HEK293T (cell line): ENCODE data around the gene F8.
A peak's percentile ranks its signal among the peaks of the same experiment; 100 is the strongest.

Experiments
- CTCF ChIA-PET: fragments of 350-600 bp; formaldehyde crosslinking; extraction: SDS; loops from one replicate; lab custom pipeline; 2021; ENCODE audit warnings: antibody characterized with exemption, inconsistent platforms; lab: Yijun Ruan, JAX
- POLR2A ChIA-PET: fragments of 350-600 bp; formaldehyde crosslinking; extraction: SDS; loops from one replicate; lab custom pipeline; 2020; ENCODE audit warnings: antibody characterized with exemption, inconsistent platforms; lab: Yijun Ruan, JAX
- DNase-seq: peaks from one replicate; pipeline ENCODE4 v3.0.0; 2012; ENCODE audit warnings: mixed read lengths; ENCODE audit errors: extremely low spot score
- ARNT ChIP-seq: fragments of 450-650 bp; IDR thresholded peaks from 2 replicates; pipeline ENCODE4 v1.6.1; 2017; ENCODE audit warnings: mild to moderate bottlenecking
- BHLHE40 ChIP-seq: fragments of 450-650 bp; IDR thresholded peaks from 2 replicates; pipeline ENCODE4 v1.6.1; 2016; ENCODE audit warnings: mild to moderate bottlenecking, moderate library complexity, borderline replicate concordance
- CTBP1 ChIP-seq: fragments of 450-650 bp; IDR thresholded peaks from 2 replicates; pipeline ENCODE4 v1.6.1; 2016; ENCODE audit warnings: borderline replicate concordance
- ELF4 ChIP-seq: fragments of 450-650 bp; IDR thresholded peaks from 2 replicates; pipeline ENCODE4 v1.6.1; 2017; ENCODE audit warnings: antibody characterized with exemption
- FOXA1 ChIP-seq: fragments of 450-650 bp; IDR thresholded peaks from 2 replicates; pipeline ENCODE4 v1.6.1; 2016; ENCODE audit warnings: mild to moderate bottlenecking
- FOXK2 ChIP-seq: fragments of 450-650 bp; IDR thresholded peaks from 2 replicates; pipeline ENCODE4 v1.6.1; 2016; ENCODE audit warnings: mild to moderate bottlenecking
- FOXM1 ChIP-seq: fragments of 450-650 bp; IDR thresholded peaks from 2 replicates; pipeline ENCODE4 v1.6.1; 2017; ENCODE audit warnings: mild to moderate bottlenecking, borderline replicate concordance
- HDGF ChIP-seq: fragments of 450-650 bp; IDR thresholded peaks from 2 replicates; pipeline ENCODE4 v1.6.1; 2017; ENCODE audit warnings: antibody characterized with exemption, borderline replicate concordance
- L3MBTL2 ChIP-seq: fragments of 450-650 bp; conservative IDR thresholded peaks from 2 replicates; pipeline ENCODE4 v1.6.1; 2016; ENCODE audit warnings: mild to moderate bottlenecking
- LEF1 ChIP-seq: fragments of 450-650 bp; IDR thresholded peaks from 2 replicates; pipeline ENCODE4 v1.6.1; 2017; ENCODE audit warnings: mild to moderate bottlenecking, borderline replicate concordance
- NFRKB ChIP-seq: fragments of 450-650 bp; IDR thresholded peaks from 2 replicates; pipeline ENCODE4 v1.6.1; 2016; ENCODE audit warnings: mild to moderate bottlenecking, moderate library complexity
- PKNOX1 ChIP-seq: fragments of 450-650 bp; IDR thresholded peaks from 2 replicates; pipeline ENCODE4 v1.6.1; 2016
- SP1 ChIP-seq: fragments of 450-650 bp; IDR thresholded peaks from 2 replicates; pipeline ENCODE4 v1.6.1; 2017
- SUZ12 ChIP-seq: fragments of 450-650 bp; IDR thresholded peaks from 2 replicates; pipeline ENCODE4 v1.6.1; 2016; ENCODE audit warnings: mild to moderate bottlenecking
- TARDBP ChIP-seq: fragments of 450-650 bp; IDR thresholded peaks from 2 replicates; pipeline ENCODE4 v1.6.1; 2016
- ZNF384 ChIP-seq: fragments of 450-650 bp; IDR thresholded peaks from 2 replicates; pipeline ENCODE4 v1.6.1; 2016

Gene F8

GRCh38 chrX:154804957-154805695 is 217.4 kb downstream of the F8 start, which contains the start of gene MPP1:
TSS of gene MPP1 (minus strand) at chrX:154805485. CDS start at chrX:154805373, 112 bp downstream.
- no peak for TF ChIP-seq FOXA1
- no peak for TF ChIP-seq ZNF384
- TF ChIP-seq HDGF, result no peak
- no peak for TF ChIP-seq ELF4
- peak; percentile 72 for TF ChIP-seq L3MBTL2
- no peak for TF ChIP-seq TARDBP
- TF ChIP-seq FOXK2, result no peak
- TF ChIP-seq CTBP1, result no peak
- TF ChIP-seq PKNOX1, result peak; percentile 95
- CTCF ChIA-PET, result no interaction called here
- DNase-seq, result peak; percentile 94
- POLR2A ChIA-PET, result interaction anchor here (0.6 to 1.3 kb wide), 3 partner anchors 8 to 43 kb away, joined by 3 to 7 read pairs (median 3); partner anchors contain the start of gene DKC1

- no peak for DNase-seq
- POLR2A ChIA-PET, result interaction anchor here (0.7 to 1.3 kb wide), 2 partner anchors 31 to 42 kb away, joined by 3 to 7 read pairs; partner anchors contain the start of gene DKC1
- CTCF ChIA-PET, result interaction anchor here (0.6 kb wide), 1 partner anchor 54 kb away, joined by 3 read pairs; no protein-coding TSS in a partner anchor
- TF ChIP-seq HDGF, result no peak
- no peak for TF ChIP-seq TARDBP
- no peak for TF ChIP-seq SP1
- TF ChIP-seq CTBP1, result no peak
- TF ChIP-seq L3MBTL2, result no peak
- TF ChIP-seq ELF4, result no peak
- no peak for TF ChIP-seq NFRKB
- no peak for TF ChIP-seq SUZ12
- no peak for TF ChIP-seq ZNF384
Measured at GRCh38 chrX:154804261-154804956, 218.1 kb downstream of the F8 start.

GRCh38 chrX:154802947-154803346 is 219.6 kb downstream of the F8 start:
- no peak for DNase-seq
- ChIA-PET POLR2A (interaction anchor here (0.6 kb wide), 1 partner anchor 40 kb away, joined by 3 read pairs; the partner anchor contains the start of gene DKC1), CTCF (no interaction called here)
- TF ChIP-seq L3MBTL2, result no peak
- no peak for TF ChIP-seq ARNT
- no peak for TF ChIP-seq TARDBP
- no peak for TF ChIP-seq BHLHE40
- no peak for TF ChIP-seq SP1
- no peak for TF ChIP-seq CTBP1
- no peak for TF ChIP-seq FOXK2
- TF ChIP-seq SUZ12, result no peak
- TF ChIP-seq FOXA1, result no peak
- TF ChIP-seq PKNOX1, result no peak
- TF ChIP-seq ELF4, result no peak

GRCh38 chrX:154800478-154801210 is 221.9 kb downstream of the F8 start:
- no peak for TF ChIP-seq HDGF
- DNase-seq, result no peak
- ChIA-PET POLR2A (interaction anchor here (0.9 kb wide), 1 partner anchor 12 kb away, joined by 3 read pairs; no protein-coding TSS in a partner anchor), CTCF (no interaction called here)

- ChIA-PET POLR2A (interaction anchor here (0.8 to 1.5 kb wide), 3 partner anchors 13 to 36 kb away, joined by 3 read pairs; no protein-coding TSS in a partner anchor), CTCF (no interaction called here)
- TF ChIP-seq CTBP1 (no peak), NFRKB (no peak), ZNF384 (no peak), FOXA1 (no peak), FOXM1 (no peak), FOXK2 (no peak), BHLHE40 (no peak), TARDBP (no peak), HDGF (no peak), PKNOX1 (no peak), ARNT (no peak), SP1 (no peak), SUZ12 (no peak), LEF1 (no peak), ELF4 (no peak), L3MBTL2 (no peak)
- DNase-seq, result no peak
Measured at GRCh38 chrX:154799556-154800348, 222.8 kb downstream of the F8 start.
